SH-SY5Y (cell line): ENCODE results near the gene MPHOSPH8.

ENCODE experiments used
- GATA2 ChIP-seq: IDR thresholded peaks from 2 replicates; pipeline ENCODE4 v1.6.1; 2011; ENCODE audit warnings: mild to moderate bottlenecking, low read depth, low read length
- GATA3 ChIP-seq: IDR thresholded peaks from 2 replicates; pipeline ENCODE4 v1.6.1; 2011; ENCODE audit warnings: low read depth, mild to moderate bottlenecking, low read length, moderate library complexity

- TF ChIP-seq GATA3 (no peak), GATA2 (no peak)
Measured at GRCh38 chr13:19596086-19596485, 37.4 kb upstream of the MPHOSPH8 start.
